Esophagus (tissue), 2 donors: ENCODE results near the gene TOP2A. TPM values are rescaled to one million over a fixed set of nuclear protein-coding genes. Genes with fewer than 3 reads are reported as not detected.

Experiments used
- H3K27ac ChIP-seq, 2 donors: one replicate each; pipeline ENCODE4 v1.5.1; 2013; ENCODE audit warnings: low read depth in 2 of 2, mild to moderate bottlenecking in 2 of 2, inconsistent platforms in 1 of 2, low read length in 1 of 2, moderate library complexity in 1 of 2
- H3K27me3 ChIP-seq, 2 donors: one replicate each; pipeline ENCODE4 v1.6.1; 2013; ENCODE audit warnings: low read length in 2 of 2, control low read depth in 1 of 2, mild to moderate bottlenecking in 1 of 2; ENCODE audit not compliant: insufficient read depth in 2 of 2, control insufficient read depth in 1 of 2
- H3K36me3 ChIP-seq, 2 donors: one replicate each; pipeline ENCODE4 v1.6.1; 2013; ENCODE audit warnings: low read length in 1 of 2; ENCODE audit not compliant: control insufficient read depth in 2 of 2, insufficient read depth in 2 of 2
- H3K4me1 ChIP-seq, 2 donors: one replicate each; pipeline ENCODE4 v1.6.1; 2013; ENCODE audit warnings: low read length in 1 of 2; ENCODE audit not compliant: control insufficient read depth in 2 of 2, insufficient read depth in 2 of 2
- H3K4me3 ChIP-seq, 2 donors: one replicate each; pipeline ENCODE4 v1.5.1; 2013; ENCODE audit warnings: low read length in 2 of 2, mild to moderate bottlenecking in 2 of 2, low read depth in 1 of 2, moderate library complexity in 1 of 2
- H3K9me3 ChIP-seq, 2 donors: one replicate each; pipeline ENCODE4 v1.6.1; 2013; ENCODE audit warnings: mild to moderate bottlenecking in 2 of 2, low read depth in 1 of 2, low read length in 1 of 2, moderate library complexity in 1 of 2; ENCODE audit not compliant: control insufficient read depth in 2 of 2, insufficient read depth in 1 of 2
- WGBS, 2 donors: extraction: QIAGEN DNeasy Blood & Tissue Kit; methylation state at CpG; one replicate each; pipeline ENCODE4 v1.1.7; 2013; 5-methylcytosine and 5-hydroxymethylcytosine counted together
- polyA plus RNA-seq, 2 donors: library from polyadenylated mRNA; stranded (reverse); fragments of 200-250 nt; gene quantifications; one replicate each; pipeline ENCODE4 v1.2.3, GENCODE V29; 2013
- donor health status: healthy with polysubstance abuse.
- donor health status: Bipolar disorder and iron deficiency.

The TOP2A gene
- polyA plus RNA-seq, 2 donors: 18.0 to 56.0 TPM

DNA sequence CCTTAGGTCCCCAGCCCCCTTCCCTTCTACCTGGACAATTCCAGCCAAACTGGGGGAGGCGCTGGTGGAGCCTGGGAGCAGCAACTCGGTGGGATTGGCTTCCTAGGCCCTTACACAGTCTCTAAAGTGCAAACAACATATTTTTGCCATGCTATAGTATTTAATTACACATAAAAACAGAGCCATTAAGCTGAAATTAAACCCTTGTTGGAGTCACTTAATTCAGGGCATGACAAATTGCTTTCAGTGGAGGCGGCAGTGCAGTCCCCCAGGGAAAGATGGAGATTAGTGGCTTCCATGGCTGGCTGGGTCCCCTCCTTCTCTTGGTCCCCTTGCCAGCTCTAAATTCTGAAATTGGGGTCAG is 42.9 kb upstream of the TOP2A start:
- no peak overlapping the region for H3K4me3 ChIP-seq
- H3K4me1 ChIP-seq: peaks cover 3 to 5% of the 10 kb centered on the region in 2 donors
- H3K27me3 ChIP-seq: no peaks in the 10 kb centered on the region
- peaks cover 0 to 5% of the 10 kb centered on the region in 2 donors for H3K36me3 ChIP-seq
- H3K9me3 ChIP-seq: no peaks in the 10 kb centered on the region
- H3K27ac ChIP-seq: no peak overlapping the region
- WGBS, 2 donors: 43 to 48% methylated on average over 3 of the region's 3 CpGs

GRCh38 chr17:40459636-40460603 is 42.2 kb upstream of the TOP2A start:
- H3K4me1 ChIP-seq: peaks cover 3 to 5% of the 10 kb centered on the region in 2 donors
- H3K27me3 ChIP-seq: no peaks in the 10 kb centered on the region
- H3K9me3 ChIP-seq: no peaks in the 10 kb centered on the region
- WGBS, 2 donors: 66 to 68% methylated on average over 8 of the region's 8 CpGs
- peak overlapping the region in 1 of 2 donors; percentile 35 for H3K27ac ChIP-seq
- peaks cover 0 to 5% of the 10 kb centered on the region in 2 donors for H3K36me3 ChIP-seq
- no peak overlapping the region for H3K4me3 ChIP-seq

DNA sequence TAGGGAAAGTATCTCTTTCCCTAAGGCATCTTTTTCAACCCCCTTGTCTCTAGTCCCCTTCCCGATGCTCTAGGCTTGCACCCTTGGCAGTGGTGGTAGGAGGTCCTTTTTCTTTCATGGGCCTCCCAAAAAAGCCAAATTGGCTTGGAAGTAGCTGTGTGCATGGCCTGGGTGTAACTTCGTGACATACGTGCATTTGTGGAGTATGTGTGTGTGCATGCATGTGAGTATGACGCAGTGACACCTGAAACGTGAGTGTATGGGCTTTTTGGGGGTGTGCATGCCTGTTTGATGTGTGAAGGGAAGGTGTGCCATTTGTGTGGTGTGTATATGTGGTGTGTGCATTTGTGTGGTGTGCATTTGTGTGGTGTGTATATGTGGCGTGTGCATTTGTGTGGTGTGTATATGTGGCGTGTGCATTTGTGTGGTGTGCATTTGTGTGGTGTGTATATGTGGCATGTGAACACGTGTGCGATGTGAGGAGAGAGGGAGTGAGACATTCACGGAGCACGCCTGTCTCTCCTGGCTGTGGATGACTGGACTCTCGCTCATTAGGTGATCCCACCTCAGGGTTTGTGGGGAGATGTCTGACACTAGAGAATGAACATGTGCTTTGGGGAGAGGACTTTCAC is 41.3 kb upstream of the TOP2A start:
- Histone ChIP-seq H3K9me3 (no peaks in the 10 kb centered on the region), H3K27ac (no peak overlapping the region), H3K4me1 (peaks cover 3 to 9% of the 10 kb centered on the region in 2 donors), H3K36me3 (peaks cover 0 to 13% of the 10 kb centered on the region in 2 donors), H3K27me3 (no peaks in the 10 kb centered on the region), H3K4me3 (no peak overlapping the region)
- 79 to 82% methylated on average over 12 of the region's 12 CpGs for WGBS, 2 donors

GRCh38 chr17:40457964-40458791 is 40.5 kb upstream of the TOP2A start:
- Histone ChIP-seq H3K4me3 (no peak overlapping the region), H3K27me3 (no peaks in the 10 kb centered on the region), H3K4me1 (peaks cover 3 to 9% of the 10 kb centered on the region in 2 donors), H3K27ac (peak overlapping the region; percentile 20 to 34), H3K9me3 (no peaks in the 10 kb centered on the region), H3K36me3 (peaks cover 0 to 18% of the 10 kb centered on the region in 2 donors)
- WGBS, 2 donors: 43 to 52% methylated on average over 16 of the region's 16 CpGs

- H3K36me3 ChIP-seq: peaks cover 0 to 24% of the 10 kb centered on the region in 2 donors
- H3K27ac ChIP-seq: peak overlapping the region in 1 of 2 donors; percentile 24
- no peaks in the 10 kb centered on the region for H3K9me3 ChIP-seq
- no peak overlapping the region for H3K4me3 ChIP-seq
- H3K27me3 ChIP-seq: no peaks in the 10 kb centered on the region
- peaks cover 5 to 9% of the 10 kb centered on the region in 2 donors for H3K4me1 ChIP-seq
- WGBS, 2 donors: 80 to 91% methylated on average over 3 of the region's 3 CpGs
Observed at GRCh38 chr17:40457369-40457768, 39.7 kb upstream of the TOP2A start.

DNA sequence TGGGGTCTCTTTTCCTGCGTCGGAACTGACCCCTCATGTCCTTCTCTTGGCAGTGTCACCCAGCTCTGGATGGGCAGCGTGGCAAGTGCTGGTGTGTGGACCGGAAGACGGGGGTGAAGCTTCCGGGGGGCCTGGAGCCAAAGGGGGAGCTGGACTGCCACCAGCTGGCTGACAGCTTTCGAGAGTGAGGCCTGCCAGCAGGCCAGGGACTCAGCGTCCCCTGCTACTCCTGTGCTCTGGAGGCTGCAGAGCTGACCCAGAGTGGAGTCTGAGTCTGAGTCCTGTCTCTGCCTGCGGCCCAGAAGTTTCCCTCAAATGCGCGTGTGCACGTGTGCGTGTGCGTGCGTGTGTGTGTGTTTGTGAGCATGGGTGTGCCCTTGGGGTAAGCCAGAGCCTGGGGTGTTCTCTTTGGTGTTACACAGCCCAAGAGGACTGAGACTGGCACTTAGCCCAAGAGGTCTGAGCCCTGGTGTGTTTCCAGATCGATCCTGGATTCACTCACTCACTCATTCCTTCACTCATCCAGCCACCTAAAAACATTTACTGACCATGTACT is 38.8 kb upstream of the TOP2A start:
- Histone ChIP-seq H3K9me3 (no peaks in the 10 kb centered on the region), H3K4me3 (no peak overlapping the region), H3K4me1 (peaks cover 5 to 12% of the 10 kb centered on the region in 2 donors), H3K27ac (peak overlapping the region; percentile 16 to 56), H3K36me3 (peaks cover 0 to 27% of the 10 kb centered on the region in 2 donors), H3K27me3 (no peaks in the 10 kb centered on the region)
- 67 to 70% methylated on average over 16 of the region's 16 CpGs for WGBS, 2 donors

- peaks cover 2 to 9% of the 10 kb centered on the region in 2 donors for H3K4me1 ChIP-seq
- no peak overlapping the region for H3K27ac ChIP-seq
- no peaks in the 10 kb centered on the region for H3K9me3 ChIP-seq
- no peak overlapping the region for H3K4me3 ChIP-seq
- no peaks in the 10 kb centered on the region for H3K27me3 ChIP-seq
- peaks cover 0 to 27% of the 10 kb centered on the region in 2 donors for H3K36me3 ChIP-seq
- 55 to 62% methylated on average over 2 of the region's 2 CpGs for WGBS, 2 donors
Observed at GRCh38 chr17:40454613-40454995, 36.9 kb upstream of the TOP2A start.

DNA sequence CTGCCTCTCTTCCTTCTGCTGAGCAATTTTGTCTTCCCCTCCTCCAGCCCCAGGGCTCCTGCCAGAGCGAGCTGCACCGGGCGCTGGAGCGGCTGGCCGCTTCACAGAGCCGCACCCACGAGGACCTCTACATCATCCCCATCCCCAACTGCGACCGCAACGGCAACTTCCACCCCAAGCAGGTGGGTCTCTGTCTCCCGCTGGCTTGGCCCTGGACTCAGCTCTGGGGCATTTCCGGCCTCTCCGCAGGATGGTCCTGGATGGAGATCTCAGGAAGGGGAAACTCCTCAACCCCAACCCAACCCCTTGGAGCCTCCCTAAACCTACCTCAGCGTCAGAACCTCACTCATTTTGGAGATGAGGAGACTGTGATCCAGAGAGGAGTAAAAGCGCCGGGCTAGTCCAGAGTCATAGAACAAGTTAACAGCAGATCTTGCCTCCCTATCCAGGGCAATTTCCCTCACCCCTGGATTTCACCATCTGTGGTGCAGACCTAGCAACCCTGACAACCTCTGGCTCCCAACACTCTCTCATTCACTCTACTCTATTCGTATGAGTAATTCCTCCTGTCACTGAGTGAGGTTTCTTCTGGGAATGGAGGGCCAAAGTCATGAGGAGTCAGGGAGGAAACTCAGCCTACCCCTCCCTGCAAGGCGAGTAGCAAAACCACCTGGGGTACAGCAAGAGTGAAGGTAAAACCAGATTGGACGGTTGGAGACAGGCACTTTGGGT is 36.4 kb upstream of the TOP2A start:
- peaks cover 2 to 10% of the 10 kb centered on the region in 2 donors for H3K4me1 ChIP-seq
- no peak overlapping the region for H3K4me3 ChIP-seq
- no peaks in the 10 kb centered on the region for H3K9me3 ChIP-seq
- H3K27me3 ChIP-seq: no peaks in the 10 kb centered on the region
- 86% methylated on average over 19 of the region's 19 CpGs for WGBS, 2 donors
- no peak overlapping the region for H3K27ac ChIP-seq
- peaks cover 0 to 27% of the 10 kb centered on the region in 2 donors for H3K36me3 ChIP-seq
